Stimulated activated CD4-positive, alpha-beta T cell treated with anti-CD3 and anti-CD28 coated beads, Interleukin-12 subunit alpha, Interleukin-12 subunit beta, amount 100 ng/mL, for 48 hours (primary cell): Measurements from ENCODE around the gene MUC22.
"Not testable (repeated sequence)": the region's sequence is repeated elsewhere in the genome, so short reads cannot be mapped to it uniquely, and the experiment has no call there.

ENCODE experiments used
- DNase-seq, 3 donors: peaks; one replicate each; pipeline ENCODE4 v3.0.0-alpha.2; 2020; ENCODE audit warnings: low read depth in 2 of 3, low spot score in 1 of 3

The MUC22 gene

DNA sequence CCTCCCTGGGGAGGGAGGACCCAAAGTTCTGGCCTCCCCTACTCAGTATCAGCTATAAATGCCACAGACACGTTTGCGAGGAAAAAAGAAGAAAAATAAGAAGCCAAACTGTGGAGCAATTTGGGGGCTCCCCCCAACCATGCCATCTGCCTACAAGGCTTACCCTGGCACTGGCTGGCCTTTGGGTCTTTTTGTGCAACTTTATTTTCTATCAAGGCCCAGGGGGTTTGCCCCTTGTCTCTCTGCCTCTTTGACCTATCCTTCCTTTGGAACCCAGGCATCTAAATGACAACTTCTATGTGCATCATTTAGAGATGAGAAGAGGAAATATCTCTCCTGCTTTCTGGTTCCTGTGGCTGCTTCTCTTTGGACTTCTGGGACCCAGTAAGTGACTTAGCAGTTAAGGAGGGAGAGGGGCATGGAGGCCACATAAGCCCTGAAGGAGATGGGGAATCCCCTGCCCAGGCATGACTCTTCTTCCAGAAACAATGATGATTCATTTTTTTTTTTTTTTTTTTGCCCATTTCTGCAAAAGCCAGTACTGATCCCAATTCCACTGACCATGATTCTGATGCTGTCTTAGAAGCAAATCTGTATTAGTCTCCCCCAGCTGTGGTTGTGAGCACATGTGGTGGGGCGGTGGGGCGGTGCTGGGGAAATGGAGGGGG lies at the start of gene MUC22:
TSS of gene MUC22 (plus strand) at position 82 of the 668 bp plus-strand sequence. CDS start at position 315, 233 bp downstream.
- peak in 1 of 3 donors; percentile 20 for DNase-seq

DNA sequence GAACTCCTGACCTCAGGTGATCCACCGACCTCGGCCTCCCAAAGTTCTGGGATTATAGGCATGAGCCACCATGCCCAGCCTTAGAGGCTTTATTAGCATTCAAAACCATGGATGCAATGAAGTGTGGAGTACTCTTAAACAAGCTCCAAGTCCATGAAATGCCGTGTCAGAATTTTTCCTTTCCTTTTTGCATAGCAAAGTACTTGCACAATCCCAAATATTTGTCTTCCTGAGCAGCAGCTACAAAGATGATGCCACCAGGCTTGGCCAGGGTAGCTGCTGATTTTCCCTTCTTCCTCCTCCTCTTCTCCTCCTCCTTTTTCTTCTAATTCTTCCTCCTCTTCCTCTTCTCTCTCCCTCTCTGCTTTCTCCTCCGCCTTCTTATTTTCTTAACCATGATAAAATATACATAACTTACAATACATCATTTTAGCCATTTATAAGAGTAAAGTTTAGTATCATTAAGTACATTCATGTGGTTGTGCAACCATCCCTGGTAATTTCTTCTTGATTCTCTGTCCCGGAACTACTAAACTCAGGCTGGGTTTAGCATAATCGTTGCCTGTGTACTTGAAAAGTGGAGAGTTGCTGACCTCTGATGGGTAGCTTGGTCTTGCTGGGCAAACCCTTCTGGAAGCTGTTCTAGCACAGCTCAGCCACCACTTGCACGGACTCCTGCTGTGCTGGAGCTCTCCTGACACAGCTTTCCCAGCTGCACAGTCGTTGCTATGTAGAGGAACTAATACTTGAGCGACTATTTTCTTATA lies 49.2 kb upstream of the MUC22 start:
- DNase-seq: no peak

DNA sequence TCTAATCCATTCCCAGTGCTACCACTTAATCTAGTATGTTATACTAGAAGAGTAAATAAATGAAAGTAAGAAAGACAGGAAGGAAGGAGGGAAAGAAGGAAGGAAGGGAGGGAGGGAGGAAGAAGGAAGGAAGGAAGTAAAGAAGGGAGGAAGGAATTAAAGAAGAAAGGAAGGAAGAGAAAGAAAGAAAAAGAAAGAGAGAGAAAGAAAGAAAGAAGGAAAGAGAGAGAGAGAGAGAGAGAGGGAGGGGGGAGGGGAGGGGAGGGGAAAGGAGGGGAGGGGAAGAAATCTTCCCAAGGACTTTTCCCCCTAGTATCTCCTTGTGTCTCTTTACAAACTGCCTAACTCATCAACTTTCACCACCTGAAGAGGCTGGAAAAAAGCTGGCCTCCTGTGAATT lies 47.6 kb upstream of the MUC22 start:
- DNase-seq: no peak

DNA sequence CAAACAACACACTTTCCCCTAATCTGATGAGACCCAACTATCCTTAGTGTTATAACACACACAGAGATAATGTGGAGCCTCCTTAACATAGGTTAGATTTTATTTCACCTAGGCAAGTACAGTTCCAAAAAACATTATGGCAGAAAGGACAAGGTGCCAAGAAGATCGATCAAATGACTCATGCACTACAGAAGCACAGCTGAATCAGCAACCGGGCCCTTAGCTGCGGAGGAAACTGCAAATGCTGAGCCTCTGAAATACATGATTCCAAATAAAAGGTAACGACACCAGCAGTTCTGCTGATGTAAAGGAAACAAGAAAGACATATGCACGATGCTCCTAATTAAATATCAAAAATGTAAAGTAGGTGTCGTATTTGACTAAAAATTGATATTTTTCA lies 46.6 kb upstream of the MUC22 start:
- DNase-seq: no peak

DNA sequence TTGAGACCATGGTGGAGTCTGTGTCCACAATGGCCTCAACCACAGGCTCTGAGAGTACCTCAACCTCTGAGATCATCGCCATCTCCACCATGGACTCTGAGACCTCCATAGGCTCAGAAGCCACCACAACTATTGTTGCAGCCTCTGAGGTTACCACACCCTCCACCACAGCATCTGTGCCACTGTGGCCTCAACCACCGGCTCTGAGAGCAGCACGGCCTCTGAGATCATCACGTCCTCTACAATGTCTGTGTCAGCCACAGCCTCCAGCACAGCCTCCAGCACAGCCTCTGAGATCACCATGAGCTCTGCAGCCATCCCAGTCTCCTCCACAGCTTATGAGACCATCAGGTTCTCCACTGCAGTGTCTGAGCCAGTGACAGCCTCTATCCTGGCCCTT lies 46.2 kb upstream of the MUC22 start:
- DNase-seq: no peak

DNA sequence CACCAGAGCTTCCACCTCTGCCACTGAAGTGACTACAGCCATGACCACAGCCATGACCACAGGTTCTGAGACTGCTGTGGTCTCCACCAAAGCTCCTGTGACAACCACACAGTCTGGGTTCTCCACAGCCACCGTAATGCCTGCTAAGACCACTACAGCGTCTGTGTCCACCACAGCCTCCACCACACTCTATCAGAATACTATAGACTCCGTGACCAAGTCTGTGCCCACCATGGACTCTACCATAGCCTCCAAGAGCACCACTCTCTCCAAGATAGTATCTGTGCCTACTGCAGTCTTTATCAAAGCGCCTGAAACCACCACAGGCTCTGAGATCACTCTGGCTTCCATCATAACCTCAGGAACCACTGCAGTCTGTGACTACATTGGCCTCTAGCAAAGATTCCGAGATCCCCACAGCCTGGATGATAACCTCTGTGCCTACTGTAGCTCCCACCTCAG lies 45.1 kb upstream of the MUC22 start:
- no peak for DNase-seq

DNA sequence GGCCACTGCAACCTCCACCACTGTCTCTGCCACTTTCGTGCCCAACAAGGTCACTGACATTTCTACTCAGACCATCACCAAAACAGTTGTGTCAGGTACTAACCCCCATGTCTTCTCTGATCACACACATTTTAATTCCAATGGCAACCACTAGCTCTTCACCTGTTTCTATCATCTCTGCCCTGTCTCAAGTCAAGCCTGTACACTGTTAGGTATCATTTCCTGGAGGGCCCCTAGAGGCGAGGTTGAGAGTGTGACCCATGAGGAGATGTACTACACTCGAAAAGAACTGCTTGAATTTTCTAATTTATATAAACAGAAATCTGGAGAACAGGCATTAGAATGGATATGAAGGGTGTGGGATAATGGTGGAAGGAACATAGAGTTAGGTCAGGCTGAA lies 44.1 kb upstream of the MUC22 start:
- DNase-seq: no peak

DNA sequence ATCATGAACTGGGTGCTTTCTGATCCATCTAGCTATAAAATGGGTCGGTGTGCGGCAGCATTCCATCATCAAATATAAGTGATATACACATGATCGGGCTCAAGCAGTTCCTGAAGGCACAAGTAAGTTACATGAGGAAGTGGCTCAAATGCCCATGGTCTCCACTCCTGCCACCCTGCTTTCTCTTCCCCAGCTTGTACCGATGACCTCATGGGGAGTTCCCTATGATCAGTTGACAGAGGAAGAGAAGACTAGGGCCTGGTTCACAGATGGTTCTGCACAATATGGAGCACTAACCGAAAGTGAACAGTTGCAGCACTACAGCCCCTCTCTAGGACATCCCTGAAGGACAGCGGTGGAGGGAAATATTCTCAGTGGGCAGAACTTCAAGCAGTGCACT lies 41.1 kb upstream of the MUC22 start:
- DNase-seq: not testable (repeated sequence)

DNA sequence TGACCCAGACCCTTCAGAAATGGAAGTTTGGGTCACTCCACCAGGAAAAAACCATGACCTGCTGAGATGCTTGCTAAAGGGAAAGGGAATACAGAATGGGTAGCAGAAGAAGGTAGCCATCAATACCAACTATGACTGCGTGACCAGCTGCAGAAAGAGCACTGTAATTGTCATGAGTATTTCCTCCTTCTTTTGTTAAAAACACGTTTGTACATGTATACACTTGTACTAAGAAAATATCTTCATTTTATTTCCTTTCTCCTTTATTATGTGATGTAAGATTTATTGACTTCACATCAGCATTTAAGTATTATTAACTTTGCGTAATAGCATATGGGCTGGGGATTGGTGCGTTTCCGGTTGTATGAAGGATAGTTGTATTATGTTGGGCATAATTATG lies 39.3 kb upstream of the MUC22 start:
- DNase-seq: no peak

DNA sequence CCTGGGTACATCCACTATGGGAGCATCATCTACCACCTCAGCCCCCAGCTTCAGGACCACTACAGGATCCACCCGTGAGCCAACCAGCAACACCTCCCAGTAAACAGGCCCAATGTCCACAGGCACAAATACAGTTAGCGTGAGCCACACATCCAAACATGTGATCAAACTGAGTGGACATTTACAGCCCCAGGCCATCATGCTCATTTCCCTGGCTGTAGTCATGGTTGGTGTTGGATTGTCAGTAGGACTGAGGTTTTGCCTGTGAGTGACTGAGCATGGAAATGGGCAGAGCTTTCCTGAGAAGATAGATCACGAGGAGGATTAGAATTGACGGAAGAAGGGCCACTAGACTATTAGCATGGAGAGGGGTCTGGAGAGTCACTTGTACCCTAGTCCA lies 37.5 kb upstream of the MUC22 start:
- DNase-seq: no peak

DNA sequence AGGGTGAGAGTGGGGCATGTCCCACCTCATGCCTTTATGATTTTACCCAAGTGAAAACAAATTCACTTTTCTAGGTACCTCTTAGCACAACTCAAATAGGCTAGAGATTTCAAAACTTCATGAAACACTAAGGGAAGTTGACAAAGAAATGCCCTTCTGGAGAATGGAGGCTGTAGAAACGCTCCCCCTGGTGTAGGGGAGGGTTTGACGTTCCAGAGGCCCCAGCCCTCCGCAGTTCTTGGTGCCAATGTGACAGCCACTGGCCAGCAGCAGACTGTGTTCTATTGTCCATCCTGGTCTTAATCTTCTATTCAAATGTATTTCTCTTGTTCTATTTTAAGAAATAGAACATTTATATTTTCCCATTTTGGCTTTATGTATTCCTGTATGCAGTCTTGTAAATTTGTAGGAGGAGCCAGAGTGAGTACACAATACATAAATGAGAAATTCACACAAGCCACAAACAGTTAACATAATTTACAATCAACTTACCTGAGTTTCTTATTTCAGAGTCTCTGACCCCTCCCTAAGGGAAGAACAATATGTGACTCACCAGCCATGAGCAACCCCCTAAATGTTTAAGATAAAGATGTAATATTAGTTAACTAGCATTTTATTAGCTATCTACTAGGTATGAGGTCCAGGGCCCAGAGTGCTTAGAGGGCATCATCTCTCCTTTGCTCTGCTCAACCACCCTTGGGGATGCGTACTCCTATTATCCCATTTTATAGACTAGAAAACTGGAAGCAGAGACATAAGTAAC lies 35.6 kb upstream of the MUC22 start:
- no peak for DNase-seq

DNA sequence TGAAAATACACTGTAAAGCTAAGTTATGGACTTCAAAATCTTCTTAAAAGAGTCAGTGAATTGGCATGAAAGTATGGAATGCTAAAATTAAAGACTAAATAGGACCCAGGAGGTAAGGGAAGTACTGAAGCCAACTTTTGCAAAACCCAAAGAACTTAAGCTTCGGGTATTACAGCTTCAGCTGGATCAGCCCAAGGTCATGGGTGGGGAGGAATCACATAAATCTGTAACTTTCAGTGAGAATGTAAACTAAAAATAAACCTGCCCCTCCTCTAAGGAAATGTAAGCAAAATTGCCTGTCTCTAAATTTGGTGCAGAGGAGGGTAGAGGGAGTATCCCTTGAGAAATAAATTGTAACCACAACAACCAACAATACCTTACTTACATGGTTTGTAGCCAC lies 31.1 kb upstream of the MUC22 start:
- no peak for DNase-seq

DNA sequence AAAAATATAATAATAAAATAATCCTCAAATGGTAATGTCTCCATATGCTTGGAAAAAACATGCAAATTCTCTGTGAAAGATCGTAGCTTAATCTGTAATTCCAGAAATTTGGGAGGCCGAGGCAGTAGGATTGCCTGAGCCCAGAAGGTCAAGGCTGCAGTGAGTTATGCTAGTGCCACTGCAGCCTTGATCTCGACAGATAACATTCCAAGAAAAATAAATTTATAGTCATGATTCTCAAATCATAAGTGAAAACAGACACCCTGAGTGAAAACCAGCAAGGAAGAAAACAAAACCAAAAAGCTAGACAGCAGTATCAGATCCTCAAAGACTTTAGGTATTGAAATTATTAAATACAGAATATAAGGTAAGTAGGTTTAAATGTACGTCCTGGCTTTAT lies 30.6 kb upstream of the MUC22 start:
- no peak for DNase-seq

DNA sequence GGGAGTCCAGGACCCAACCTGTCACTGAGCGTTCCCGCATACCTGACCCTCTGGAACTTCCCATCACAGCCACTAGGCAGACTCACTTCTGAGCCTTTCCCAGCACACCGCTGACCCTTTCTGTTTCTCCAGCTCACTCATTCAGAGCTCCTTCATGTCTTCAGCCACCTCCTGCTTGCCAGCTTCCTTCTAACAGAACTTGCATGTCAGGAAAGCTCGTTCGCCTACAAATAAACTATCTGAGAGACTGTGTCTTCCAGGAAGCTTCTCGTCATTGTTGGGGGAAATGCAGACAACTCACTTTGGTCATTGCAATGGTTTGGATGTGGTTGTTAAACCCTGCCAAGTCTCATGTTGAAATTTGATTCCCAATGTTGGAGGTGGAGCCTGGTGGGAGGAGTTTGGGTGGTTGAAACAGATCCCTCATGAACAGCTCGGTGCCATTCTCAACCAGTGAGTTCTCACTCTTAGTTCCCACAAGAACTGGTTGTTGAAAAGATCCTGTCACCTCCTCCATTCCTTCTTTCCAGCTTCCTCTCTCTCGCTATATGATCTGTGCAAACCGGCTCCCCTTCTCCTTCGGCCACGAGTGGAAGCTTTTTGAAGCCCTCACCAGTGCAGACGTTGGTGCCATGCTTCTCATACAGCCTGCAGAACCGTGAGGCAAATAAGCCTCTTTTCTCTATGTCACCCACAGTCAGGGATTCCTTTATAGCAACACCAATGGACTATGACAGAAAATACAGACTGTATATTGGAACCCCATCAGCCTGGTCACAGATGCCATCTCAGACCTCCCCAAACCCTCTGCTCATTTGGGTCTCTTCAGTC lies 28.1 kb upstream of the MUC22 start:
- DNase-seq: no peak

DNA sequence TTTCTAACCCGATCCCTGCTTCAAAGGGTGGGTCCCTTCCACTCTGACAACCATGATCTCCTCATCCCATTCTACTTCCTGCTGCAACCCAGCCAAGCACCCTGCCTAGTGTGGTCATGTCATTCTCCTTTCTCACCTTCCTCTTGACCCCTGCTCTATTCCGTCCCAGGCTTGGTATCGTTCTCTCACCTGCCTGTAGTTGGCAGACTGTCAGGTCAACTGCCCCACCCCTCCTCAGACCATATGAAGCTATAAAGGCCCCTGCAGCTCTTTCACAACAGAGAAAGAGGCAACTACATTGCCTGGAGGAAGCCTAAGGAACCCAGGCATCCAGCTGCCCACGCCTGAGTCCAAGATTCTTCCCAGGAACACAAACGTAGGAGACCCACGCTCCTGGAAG lies 26.8 kb upstream of the MUC22 start, which contains the start of gene MUC21:
TSS of gene MUC21 (plus strand) at position 280 of the 400 bp plus-strand sequence. CDS start 241 bp downstream, outside the sequence.
- no peak for DNase-seq

DNA sequence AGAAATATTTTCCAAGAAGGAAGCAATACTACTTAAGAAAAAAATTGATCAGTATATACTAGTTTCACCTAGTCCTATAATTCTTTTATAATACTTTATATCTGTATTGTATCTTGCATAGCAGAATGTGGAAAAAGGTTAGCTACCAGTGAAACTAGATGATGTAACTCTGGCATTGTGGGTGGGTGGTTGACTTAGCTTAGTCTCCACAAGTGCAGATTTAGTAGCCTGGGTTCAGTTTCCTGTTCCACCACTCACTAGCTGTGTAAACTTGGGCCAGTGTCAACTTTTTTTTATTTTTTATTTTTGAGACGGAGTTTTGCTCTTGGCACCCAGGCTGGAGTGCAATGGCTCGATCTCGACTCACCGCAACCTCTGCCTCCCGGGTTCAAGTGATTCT lies 24.8 kb upstream of the MUC22 start:
- DNase-seq: peak in 1 of 3 donors; percentile 26

DNA sequence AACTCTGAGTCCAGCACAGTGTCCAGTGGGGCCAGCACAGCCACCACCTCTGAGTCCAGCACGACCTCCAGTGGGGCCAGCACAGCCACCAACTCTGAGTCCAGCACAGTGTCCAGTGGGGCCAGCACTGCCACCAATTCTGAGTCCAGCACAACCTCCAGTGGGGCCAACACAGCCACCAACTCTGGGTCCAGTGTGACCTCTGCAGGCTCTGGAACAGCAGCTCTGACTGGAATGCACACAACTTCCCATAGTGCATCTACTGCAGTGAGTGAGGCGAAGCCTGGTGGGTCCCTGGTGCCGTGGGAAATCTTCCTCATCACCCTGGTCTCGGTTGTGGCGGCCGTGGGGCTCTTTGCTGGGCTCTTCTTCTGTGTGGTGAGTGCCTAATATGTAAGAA lies 23.0 kb upstream of the MUC22 start:
- DNase-seq: no peak

DNA sequence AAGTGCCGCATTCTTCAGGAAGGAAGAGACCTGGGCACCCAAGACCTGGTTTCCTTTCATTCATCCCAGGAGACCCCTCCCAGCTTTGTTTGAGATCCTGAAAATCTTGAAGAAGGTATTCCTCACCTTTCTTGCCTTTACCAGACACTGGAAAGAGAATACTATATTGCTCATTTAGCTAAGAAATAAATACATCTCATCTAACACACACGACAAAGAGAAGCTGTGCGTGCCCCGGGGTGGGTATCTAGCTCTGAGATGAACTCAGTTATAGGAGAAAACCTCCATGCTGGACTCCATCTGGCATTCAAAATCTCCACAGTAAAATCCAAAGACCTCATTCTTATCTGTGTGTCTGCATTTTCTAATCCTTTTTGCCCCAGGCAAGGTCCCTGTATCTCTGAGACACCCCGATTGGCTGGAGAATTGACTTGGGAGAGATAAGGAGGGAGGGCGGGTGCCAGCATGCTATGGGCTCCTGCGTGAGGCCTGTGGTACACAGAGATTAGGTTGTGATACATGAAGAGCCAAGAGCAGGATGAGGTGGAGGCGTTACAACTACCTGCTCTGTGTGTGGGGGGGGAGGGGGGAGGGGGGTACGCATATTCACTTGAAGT lies 22.0 kb upstream of the MUC22 start:
- DNase-seq: no peak

DNA sequence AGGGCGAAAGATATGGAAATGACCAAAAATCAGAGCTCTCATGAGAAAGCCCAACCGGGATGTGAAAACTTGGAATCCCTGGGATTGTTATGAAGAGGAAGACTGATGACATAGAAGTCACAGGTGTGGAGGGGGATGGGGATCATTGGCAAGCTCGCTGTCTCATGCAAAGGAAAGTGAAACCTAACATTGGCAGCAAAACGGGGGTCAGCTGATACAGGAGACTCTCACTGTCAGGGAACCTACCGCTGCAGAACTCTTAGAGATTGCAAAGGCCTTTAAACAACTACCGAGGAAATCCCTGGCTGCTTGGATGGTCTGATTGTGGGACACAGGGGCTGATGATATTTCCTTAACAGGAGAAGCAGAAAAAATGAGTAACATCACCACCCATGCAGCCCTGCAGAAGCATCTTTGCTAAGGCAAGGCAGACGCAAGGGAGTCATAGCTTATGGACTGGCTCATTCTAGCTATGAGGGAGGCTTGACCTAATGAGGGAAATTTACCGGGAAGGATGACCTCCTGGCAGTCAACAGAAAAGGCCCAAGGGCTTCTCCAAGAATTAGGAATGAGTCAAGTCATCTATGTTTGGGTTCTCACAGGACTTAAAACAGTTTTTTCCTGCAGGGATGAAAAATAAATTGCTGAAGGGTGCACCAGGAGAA lies 19.7 kb upstream of the MUC22 start:
- no peak for DNase-seq

DNA sequence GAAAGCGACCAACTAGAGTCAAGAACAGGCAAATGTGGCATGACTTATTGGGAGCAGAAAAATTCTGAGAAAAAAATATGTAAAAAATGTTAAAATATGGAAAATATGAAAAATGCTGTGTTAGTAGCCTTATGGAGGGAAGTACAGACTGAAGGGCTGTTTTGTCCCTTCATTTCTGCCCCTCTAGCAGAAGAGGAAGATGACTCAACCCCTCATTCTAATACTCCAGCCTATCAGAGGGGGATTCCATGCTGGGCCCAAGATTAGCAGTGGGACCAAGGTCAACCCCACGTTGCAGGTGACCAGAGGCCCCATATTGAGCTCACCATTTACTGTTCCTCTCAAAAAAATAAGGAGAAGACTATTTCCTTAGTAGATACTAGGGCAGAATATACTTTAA lies 18.4 kb upstream of the MUC22 start:
- no peak for DNase-seq
